PFSK-1 (cell line): ENCODE data around the gene SH3PXD2A.

Experiments
- FOXP2 ChIP-seq: optimal IDR thresholded peaks from 2 replicates; pipeline ENCODE3; 2011; ENCODE audit warnings: borderline replicate concordance, control low read depth, inconsistent platforms; ENCODE audit not compliant: insufficient read depth; ENCODE audit errors: extremely low read length, extremely low read depth
- POLR2AphosphoS5 ChIP-seq: IDR thresholded peaks from 2 replicates; pipeline ENCODE4 v1.6.1; 2012; ENCODE audit warnings: low read depth, mild to moderate bottlenecking, control low read depth, low read length, moderate library complexity
- SIN3A ChIP-seq: IDR thresholded peaks from 2 replicates; pipeline ENCODE4 v1.6.1; 2012; ENCODE audit warnings: mild to moderate bottlenecking, low read length, moderate library complexity, borderline replicate concordance; ENCODE audit not compliant: insufficient read depth
- TAF1 ChIP-seq: IDR thresholded peaks from 2 replicates; pipeline ENCODE4 v1.6.1; 2012; ENCODE audit warnings: low read length, control low read depth, borderline replicate concordance; ENCODE audit not compliant: insufficient read depth
- TF ChIP-seq, protein P1 (sequence below), 2 experiments: IDR thresholded peaks; 2 replicates each; pipeline versions ENCODE4 v1.6.1 to v1.8.0; 2011 to 2012; ENCODE audit warnings: low read depth in 2 of 2, low read length in 2 of 2, control low read depth in 1 of 2, inconsistent platforms in 1 of 2, mild to moderate bottlenecking in 1 of 2, moderate library complexity in 1 of 2; ENCODE audit not compliant: insufficient read depth in 1 of 2

DNA sequence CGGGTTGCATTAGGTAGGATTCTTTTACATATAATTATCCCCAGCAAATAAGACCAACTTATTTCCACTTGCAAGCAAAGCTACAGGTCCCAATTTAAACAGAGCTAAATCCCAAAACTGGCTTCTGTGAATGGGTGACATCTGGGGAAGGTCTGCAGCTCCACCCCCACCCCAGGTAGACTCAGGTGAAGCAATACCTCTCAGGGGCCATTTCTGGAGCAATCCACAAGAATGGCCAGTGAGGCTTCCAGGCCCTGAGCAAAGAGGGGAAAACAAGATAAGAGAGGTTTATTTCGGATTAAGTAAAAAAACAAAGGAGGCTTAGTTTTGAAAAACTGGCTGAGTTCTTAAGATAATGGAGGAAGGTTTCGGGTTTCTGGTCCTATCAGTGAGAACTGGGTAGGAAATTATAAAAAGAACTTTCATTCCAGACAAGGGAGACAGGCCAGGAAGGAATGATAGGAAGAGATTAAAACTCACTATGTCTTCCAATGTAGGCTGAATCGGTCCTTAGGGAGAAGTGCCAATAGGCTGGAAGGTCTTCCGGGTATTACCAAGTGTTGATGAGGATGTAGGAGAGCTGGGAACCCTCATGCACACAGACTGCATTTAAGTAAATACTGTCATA lies 25.4 kb downstream of the SH3PXD2A start:
- TF ChIP-seq POLR2AphosphoS5 (no peak), TAF1 (no peak), SIN3A (no peak), FOXP2 (no peak)
- TF ChIP-seq, protein P1, sequence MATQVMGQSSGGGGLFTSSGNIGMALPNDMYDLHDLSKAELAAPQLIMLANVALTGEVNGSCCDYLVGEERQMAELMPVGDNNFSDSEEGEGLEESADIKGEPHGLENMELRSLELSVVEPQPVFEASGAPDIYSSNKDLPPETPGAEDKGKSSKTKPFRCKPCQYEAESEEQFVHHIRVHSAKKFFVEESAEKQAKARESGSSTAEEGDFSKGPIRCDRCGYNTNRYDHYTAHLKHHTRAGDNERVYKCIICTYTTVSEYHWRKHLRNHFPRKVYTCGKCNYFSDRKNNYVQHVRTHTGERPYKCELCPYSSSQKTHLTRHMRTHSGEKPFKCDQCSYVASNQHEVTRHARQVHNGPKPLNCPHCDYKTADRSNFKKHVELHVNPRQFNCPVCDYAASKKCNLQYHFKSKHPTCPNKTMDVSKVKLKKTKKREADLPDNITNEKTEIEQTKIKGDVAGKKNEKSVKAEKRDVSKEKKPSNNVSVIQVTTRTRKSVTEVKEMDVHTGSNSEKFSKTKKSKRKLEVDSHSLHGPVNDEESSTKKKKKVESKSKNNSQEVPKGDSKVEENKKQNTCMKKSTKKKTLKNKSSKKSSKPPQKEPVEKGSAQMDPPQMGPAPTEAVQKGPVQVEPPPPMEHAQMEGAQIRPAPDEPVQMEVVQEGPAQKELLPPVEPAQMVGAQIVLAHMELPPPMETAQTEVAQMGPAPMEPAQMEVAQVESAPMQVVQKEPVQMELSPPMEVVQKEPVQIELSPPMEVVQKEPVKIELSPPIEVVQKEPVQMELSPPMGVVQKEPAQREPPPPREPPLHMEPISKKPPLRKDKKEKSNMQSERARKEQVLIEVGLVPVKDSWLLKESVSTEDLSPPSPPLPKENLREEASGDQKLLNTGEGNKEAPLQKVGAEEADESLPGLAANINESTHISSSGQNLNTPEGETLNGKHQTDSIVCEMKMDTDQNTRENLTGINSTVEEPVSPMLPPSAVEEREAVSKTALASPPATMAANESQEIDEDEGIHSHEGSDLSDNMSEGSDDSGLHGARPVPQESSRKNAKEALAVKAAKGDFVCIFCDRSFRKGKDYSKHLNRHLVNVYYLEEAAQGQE (IDR thresholded peaks at IDR 0.05; ENCODE audit: insufficient read depth in 1 of 2, low read depth in 2 of 2, low read length in 2 of 2) = no peak
